ENCODE measurements around the gene MCRS1.

The MCRS1 gene

GRCh38 chr12:49556391-49557186 is 11.4 kb downstream of the MCRS1 start:
- DNase-seq (ENCODE audit: low read depth in 2 of 2), result no peak

DNA sequence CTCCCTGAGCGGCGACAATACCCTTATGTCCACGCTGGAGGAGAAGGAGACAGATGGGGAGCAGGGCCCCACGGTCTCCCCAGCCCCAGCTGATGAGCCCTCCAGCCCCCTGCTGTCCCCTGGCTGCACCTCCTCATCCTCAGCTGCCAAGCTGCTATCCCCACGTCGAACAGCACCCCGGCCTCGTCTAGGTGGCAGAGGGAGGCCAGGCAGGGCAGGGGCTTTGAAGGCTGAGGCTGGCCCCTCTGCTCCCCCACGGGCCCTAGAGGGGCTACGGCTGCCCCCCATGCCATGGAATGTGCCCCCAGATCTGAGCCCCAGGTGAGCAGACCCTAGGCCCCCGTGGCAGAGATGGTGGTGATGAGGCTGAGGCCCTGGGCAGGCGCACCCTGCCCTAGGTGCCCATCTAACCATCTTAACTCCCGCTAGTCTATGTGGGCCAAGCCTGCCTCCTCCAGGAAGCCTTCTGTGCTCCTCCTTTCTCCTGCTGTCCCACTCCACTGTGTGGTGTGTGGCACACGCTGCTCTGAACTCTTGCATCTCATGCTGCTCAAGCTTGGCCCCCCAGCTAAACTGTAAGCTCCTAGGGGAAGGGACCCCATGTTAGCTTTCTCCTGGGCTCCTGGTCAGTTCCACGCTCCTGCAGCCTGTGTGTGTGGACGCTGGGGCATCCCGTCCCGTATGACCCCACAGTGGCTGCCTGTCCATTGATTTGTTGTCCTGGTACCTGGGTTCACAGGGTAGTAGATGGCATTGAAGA is 12.1 kb downstream of the MCRS1 start:
- DNase-seq (ENCODE audit: low read depth in 2 of 2), result no peak

DNA sequence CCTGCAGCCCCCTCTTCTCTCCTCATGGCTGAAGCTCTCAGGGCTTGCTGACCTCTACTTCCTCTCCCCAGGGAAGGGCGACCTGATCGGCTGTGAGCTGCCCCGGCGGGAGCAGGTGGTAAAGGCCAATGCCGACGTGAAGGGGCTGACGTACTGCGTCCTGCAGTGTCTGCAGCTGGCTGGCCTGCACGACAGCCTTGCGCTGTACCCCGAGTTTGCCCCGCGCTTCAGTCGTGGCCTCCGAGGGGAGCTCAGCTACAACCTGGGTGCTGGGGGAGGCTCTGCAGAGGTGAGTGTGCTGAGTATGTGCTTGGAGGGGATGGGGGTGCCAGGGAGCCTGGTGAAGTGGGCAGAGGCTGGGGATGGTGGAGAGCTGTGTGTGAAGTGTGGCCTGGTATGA is 13.7 kb downstream of the MCRS1 start:
- DNase-seq (ENCODE audit: low read depth in 2 of 2), result no peak

DNA sequence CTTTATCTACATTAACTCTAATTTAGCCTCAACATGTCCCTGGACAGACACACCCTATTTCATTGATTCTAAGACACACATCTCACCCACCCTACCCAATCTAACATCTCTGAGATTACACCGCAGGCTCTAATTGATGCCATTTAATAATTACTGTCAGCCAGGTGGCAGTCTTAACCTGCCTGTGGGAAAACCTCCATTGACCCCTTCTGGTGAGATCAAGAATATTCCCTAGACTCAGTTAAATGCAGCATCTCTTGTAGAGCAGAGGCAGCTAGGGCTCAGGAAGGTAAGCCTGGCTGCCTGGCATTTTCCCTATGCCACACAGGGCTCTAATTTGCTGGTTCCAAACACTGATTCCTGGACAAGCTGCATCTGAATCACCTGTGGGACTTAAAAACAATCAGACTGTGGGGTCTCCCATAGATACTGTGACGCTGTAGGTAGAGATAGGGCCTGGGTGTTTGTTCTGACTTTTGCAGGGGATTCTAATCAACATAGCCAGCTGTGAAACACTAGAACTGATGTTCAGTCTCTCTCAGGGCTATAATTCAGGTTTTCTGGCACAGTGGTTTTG is 14.3 kb downstream of the MCRS1 start:
- DNase-seq (ENCODE audit: low read depth in 2 of 2), result no peak

- DNase-seq (ENCODE audit: low read depth in 2 of 2), result no peak
Measured at GRCh38 chr12:49552899-49553298, 15.0 kb downstream of the MCRS1 start.

GRCh38 chr12:49552425-49552824 is 15.5 kb downstream of the MCRS1 start:
- no peak for DNase-seq (ENCODE audit: low read depth in 2 of 2)

DNA sequence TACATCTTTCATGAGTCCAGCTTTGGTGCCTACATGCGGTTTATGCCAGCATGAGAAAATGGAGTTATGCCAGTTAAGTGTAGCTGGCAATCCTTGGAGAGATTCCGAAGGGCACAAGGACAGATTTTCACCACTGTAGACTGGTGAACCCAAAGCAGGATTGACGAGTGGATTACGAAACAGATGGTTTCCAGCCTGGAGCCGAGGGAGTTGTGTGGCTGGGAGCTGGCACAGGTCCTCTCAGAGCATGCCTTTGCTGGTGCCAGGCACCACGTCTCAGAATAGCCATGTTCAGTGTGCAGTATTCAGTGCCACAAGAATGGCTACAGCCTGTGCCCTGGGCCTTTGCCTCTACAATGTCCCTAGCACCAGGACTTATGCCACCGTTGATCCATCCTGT is 15.9 kb downstream of the MCRS1 start:
- DNase-seq (ENCODE audit: low read depth in 2 of 2), result no peak

DNA sequence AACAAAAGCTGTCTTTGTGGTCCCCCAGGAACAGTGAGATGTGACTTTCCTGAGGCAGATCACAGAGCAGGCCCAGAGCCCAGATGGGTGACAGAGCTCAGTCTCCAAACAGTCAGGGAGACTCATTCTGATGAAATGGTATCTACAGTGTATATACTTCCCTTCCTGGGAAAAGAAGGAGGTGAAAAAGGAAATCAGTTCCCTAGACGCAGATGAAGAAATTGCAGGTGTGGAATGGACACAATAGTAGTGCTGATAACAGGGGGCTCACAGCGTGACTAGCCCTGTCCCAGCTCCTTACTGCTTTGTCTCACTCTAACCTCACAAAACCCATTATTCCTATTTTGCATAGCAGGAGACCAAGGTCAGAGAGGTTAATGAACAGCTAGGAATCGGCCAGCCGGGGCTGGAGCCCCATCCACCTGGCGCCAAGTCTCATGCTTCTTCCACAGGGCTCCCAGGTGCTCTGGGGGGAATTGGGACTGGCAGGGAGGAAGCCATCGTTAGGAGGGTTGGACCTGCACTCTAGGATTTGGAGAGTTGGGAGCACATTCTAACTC is 17.2 kb downstream of the MCRS1 start:
- no peak for DNase-seq (ENCODE audit: low read depth in 2 of 2)

GRCh38 chr12:49549735-49550692 is 17.9 kb downstream of the MCRS1 start:
- DNase-seq (ENCODE audit: low read depth in 2 of 2), result no peak

GRCh38 chr12:49548822-49549648 is 18.9 kb downstream of the MCRS1 start:
- DNase-seq (ENCODE audit: low read depth in 2 of 2), result no peak

- DNase-seq (ENCODE audit: low read depth in 2 of 2), result no peak
Measured at GRCh38 chr12:49548481-49548821, 19.5 kb downstream of the MCRS1 start.

GRCh38 chr12:49547090-49547690 is 20.8 kb downstream of the MCRS1 start:
- no peak for DNase-seq (ENCODE audit: low read depth in 2 of 2)

DNA sequence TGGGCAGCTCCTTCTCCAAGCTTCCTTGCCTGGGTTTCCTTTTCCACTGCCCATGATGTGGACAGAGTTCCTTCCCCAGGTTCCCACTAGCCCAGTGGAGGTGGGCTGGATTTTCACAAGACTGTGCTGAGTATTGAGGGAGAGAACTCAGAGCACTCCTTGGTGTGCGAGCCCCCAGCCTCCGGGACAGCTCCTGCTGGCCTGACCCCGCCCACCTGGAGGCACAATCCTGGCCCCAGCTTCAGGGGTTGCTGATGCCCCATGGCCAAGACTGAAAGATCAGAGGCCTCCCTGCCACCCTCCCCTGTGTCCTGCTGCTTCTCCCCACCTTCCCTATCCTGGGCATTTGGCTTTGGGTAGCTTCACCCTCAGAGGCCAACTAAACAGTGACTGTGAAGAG is 21.5 kb downstream of the MCRS1 start:
- no peak for DNase-seq (ENCODE audit: low read depth in 2 of 2)

- DNase-seq (ENCODE audit: low read depth in 2 of 2), result no peak
Measured at GRCh38 chr12:49545815-49546214, 22.1 kb downstream of the MCRS1 start.

DNA sequence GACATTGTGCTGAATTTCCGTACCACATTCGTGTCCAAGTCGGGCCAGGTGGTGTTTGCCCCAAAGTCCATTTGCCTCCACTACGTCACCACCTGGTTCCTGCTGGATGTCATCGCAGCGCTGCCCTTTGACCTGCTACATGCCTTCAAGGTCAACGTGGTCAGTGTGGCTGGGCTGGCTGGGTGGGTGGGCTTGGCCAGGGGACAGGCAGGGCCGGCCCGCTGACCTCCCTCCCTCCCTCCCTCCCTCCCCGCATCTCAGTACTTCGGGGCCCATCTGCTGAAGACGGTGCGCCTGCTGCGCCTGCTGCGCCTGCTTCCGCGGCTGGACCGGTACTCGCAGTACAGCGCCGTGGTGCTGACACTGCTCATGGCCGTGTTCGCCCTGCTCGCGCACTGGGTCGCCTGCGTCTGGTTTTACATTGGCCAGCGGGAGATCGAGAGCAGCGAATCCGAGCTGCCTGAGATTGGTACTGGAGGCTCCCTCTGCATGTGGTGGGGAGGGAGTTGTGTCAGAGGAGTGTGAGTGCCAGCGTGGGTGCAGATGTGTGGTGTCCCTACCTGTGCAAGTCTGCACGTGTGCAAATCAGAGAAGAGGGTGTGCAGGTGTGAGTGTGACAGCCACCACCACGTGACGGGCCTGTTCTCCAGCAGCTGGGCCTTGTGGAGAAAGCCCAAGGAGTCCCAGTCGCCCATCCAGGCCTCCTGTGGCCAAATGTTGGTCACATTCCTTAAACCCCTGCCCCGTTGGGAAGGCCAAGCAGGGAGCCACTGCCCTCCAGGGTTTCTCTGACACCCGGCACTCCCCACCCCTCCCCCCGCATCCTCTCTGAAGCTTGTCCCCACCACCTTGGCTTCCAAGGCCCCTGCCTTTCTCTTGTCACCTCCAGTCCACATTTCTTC is 23.8 kb downstream of the MCRS1 start:
- no peak for DNase-seq (ENCODE audit: low read depth in 2 of 2)

GRCh38 chr12:49543221-49543913 is 24.6 kb downstream of the MCRS1 start:
- no peak for DNase-seq (ENCODE audit: low read depth in 2 of 2)

DNA sequence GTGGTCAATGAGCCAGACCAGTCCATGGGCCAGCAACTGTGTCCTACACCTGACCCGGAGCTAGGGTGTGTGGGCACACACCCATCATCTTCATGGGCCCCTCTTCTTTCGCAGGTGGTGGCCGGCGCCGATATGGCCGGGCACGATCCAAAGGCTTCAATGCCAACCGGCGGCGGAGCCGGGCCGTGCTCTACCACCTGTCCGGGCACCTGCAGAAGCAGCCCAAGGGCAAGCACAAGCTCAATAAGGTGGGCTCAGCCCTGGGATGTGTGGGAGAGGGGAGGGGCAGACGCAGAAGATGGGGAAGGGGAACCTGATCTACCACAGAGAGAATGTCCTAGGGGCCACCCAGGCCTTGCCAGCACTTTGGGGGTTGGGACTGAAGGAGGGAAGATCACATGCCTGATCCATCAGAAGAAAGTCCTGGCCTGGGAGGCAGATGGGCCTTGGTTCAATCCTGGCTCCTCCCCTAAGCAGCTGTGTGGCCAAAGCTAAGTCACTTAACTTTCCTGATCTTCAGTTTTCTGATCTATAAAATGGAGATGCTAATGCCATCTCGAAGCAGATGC is 25.3 kb downstream of the MCRS1 start:
- no peak for DNase-seq (ENCODE audit: low read depth in 2 of 2)

DNA sequence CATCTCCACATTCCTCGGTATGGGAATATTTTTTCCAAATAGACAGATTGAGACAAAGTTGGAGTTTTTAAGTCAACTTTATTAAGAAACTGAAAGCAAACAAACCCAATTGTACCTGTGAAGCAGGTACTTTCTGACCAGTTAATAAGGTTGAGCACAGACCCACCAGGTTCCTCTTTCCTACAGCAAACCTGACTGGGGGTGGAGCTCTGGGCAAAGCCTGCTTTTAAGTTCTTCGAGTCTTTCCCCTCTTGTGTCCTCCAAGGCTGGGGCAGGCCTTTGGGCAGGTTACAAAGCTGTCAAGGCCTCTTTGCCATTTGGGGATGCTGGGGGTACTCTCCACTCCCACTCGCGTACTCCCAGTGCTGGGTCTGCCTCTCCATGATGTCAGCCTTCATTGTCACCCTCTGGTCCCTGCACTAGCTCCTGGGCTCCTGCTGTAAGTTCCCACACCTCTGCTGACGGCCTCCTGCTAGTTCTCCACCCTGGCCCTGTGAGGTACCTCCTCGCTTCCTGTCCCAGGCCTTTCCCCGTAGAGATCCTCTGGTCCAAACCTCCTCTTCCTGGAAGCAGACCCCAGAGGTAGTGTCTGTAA is 25.9 kb downstream of the MCRS1 start:
- DNase-seq (ENCODE audit: low read depth in 2 of 2), result no peak

Data from stimulated activated CD8-positive, alpha-beta memory T cell treated with anti-CD3 and anti-CD28 coated beads, Interleukin-2, amount 100 ng/mL, for 1 hour (primary cell).